Gastrocnemius medialis (tissue), 4 donors: ENCODE results near the gene MAG. TPM values are rescaled to one million over a fixed set of nuclear protein-coding genes. Genes with fewer than 3 reads are reported as not detected.

Experiments used
- ATAC-seq, 2 donors: fragments of 150-250 bp; one replicate each; pipeline ENCODE4 v1.9.1; 2016
- DNase-seq, 2 donors: peaks; one replicate each; pipeline ENCODE4 v3.0.0-alpha.2; 2019
- H3K27ac ChIP-seq, 4 donors: fragments of 200-600 bp; sonication (generic); 1 replicate in 1 of 4; 2 replicates in 3 of 4; pipeline ENCODE4 v1.5.1; 2016 to 2018; ENCODE audit warnings: mild to moderate bottlenecking in 2 of 4, moderate library complexity in 1 of 4
- H3K27me3 ChIP-seq, 3 donors: fragments of 200-600 bp; sonication (generic) in 2 of 3; 1 replicate in 1 of 3; 2 replicates in 2 of 3; pipeline versions ENCODE4 v1.5.1 to v1.6.0; 2016 to 2019; ENCODE audit warnings: mild to moderate bottlenecking in 1 of 3, moderate library complexity in 1 of 3
- H3K36me3 ChIP-seq, 2 donors: fragments of 200-600 bp; sonication (generic) in 1 of 2; one replicate each; pipeline ENCODE4 v1.5.1; 2017 to 2018
- H3K4me1 ChIP-seq, 2 donors: fragments of 200-600 bp; sonication (generic) in 1 of 2; one replicate each; pipeline ENCODE4 v1.5.1; 2016 to 2017; ENCODE audit warnings: mild to moderate bottlenecking in 2 of 2
- H3K4me3 ChIP-seq, 4 donors: fragments of 200-600 bp; sonication (generic) in 3 of 4; 1 replicate in 1 of 4; 2 replicates in 3 of 4; pipeline ENCODE4 v1.5.1; 2016 to 2019; ENCODE audit warnings: mild to moderate bottlenecking in 2 of 4
- H3K9me3 ChIP-seq, 3 donors: fragments of 200-600 bp; sonication (generic) in 2 of 3; 1 replicate in 1 of 3; 2 replicates in 2 of 3; pipeline ENCODE4 v1.5.1; 2016 to 2019
- CTCF ChIP-seq, 5 experiments: fragments of 450-650 bp in 3 of 5; fragments of 200-600 bp in 2 of 5; sonication (generic) in 2 of 5; IDR thresholded peaks in 4 of 5; conservative IDR thresholded peaks in 1 of 5; 1 replicate in 4 of 5; 2 replicates in 1 of 5; pipeline ENCODE4 v1.5.1; 2016 to 2019; ENCODE audit warnings: antibody characterized with exemption in 5 of 5, mild to moderate bottlenecking in 3 of 5, moderate library complexity in 3 of 5
- POLR2A ChIP-seq, 2 donors: fragments of 450-650 bp; IDR thresholded peaks; one replicate each; pipeline ENCODE4 v1.6.1; 2017; ENCODE audit warnings: antibody characterized with exemption in 2 of 2, mild to moderate bottlenecking in 2 of 2, moderate library complexity in 2 of 2
- in situ Hi-C, 4 donors: fragments of 200-750 bp; cut with MboI; loops; one replicate each; pipeline versions ENCODE4 v1.15.0 to v1.8.0; 2017; ENCODE audit warnings: low sequenced_read_pairs in 4 of 4
- intact Hi-C: fragments of 100-400 bp; cut with DNase I; formaldehyde crosslinking; loops from one replicate; pipeline ENCODE4 v1.15.1; 2023; ENCODE audit warnings: low total_unique reads
- total RNA-seq, 4 donors: library from RNA; depleted of rRNA; stranded (reverse); fragments of >200 nt; gene quantifications; one replicate each; pipeline versions ENCODE4 v1.1.0 to v1.2.3, GENCODE V29; 2016

MAG gene
- total RNA-seq, 4 donors from 2014 or later = 0.24 to 1.5 TPM; not detected in 2

DNA sequence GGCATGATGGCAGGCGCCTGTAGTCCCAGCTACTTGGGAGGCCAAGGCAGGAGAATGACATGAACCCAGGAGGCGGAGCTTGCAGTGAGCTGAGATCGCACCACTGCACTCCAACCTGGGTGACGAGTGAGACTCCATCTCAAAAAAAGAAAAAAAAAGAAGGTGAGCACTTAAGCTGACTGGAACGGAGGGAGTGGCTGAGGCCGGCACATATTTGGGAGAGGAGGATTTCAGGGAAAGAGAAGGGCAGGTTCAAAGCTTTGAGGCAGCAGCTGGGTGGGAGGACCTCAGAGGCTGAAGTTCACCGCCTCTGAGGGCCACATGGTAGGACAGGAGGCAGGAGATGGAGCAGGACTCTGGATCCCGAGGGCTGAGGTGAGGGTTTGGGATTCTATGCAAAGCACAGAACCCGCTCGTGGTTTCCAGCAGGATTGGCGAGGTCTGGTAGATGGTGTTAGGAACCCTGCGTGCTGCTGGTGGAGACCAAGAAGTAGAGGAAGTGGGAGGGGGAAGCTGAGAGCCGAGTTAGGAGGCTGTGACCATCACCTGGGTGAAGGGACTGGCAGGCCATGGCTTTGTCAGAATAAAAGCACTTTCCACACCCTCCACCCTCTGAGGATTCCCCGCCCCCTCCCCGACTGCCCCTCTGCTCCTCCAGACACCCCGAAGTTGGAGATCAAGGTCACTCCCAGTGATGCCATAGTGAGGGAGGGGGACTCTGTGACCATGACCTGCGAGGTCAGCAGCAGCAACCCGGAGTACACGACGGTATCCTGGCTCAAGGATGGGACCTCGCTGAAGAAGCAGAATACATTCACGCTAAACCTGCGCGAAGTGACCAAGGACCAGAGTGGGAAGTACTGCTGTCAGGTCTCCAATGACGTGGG, 45.4 kb downstream of the MAG start:
- no peaks in the 10 kb centered on the region for H3K36me3 ChIP-seq
- no peaks in the 10 kb centered on the region for H3K9me3 ChIP-seq
- intact Hi-C loops (no loop called here), in situ Hi-C loops (no loop called here)
- no peak overlapping the region for H3K4me3 ChIP-seq
- H3K27me3 ChIP-seq = peaks cover 0 to 2% (median 0%) of the 10 kb centered on the region in 3 donors
- TF ChIP-seq POLR2A (IDR thresholded peaks at IDR 0.05) = no peak
- no peak for TF ChIP-seq CTCF (IDR thresholded peaks at IDR 0.05 in 4 of 5, conservative IDR thresholded peaks at IDR 0.05 in 1 of 5)
- no peak for DNase-seq
- no peaks in the 10 kb centered on the region for H3K4me1 ChIP-seq
- ATAC-seq = no peak
- no peak overlapping the region for H3K27ac ChIP-seq

- no peaks in the 10 kb centered on the region for H3K4me1 ChIP-seq
- ATAC-seq = no peak
- in situ Hi-C loops = no loop called here
Measured at GRCh38 chr19:35337984-35338296, 46.0 kb downstream of the MAG start.

DNA sequence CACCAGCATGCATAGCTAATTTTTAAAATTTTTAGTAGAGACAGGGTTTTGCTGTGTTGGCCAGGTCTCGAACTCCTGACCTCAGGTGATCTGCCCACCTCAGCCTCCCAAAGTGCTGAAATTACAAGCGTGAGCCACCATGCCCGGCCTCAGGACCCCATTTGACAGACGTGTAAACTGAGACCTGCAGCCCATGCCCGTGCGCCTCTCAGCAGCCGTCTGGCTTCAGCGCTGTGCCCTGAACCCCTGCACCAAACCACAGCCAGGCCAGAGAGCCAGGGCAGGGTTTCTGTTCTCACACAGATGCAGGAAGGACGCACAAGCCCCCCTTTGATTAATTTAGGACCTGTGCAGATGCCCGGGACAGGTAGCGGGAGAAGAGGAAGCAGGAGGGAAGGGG, 48.5 kb downstream of the MAG start:
- in situ Hi-C loops (loop anchor here in 1 of 4 donors (10.0 kb wide), 1 partner anchor 154 kb away; the partner anchor contains the start of gene KRTDAP), intact Hi-C loops (no loop called here)
- H3K9me3 ChIP-seq = no peaks in the 10 kb centered on the region
- no peak for ATAC-seq
- H3K4me1 ChIP-seq = no peaks in the 10 kb centered on the region
- TF ChIP-seq CTCF (IDR thresholded peaks at IDR 0.05 in 4 of 5, conservative IDR thresholded peaks at IDR 0.05 in 1 of 5) (no peak), POLR2A (IDR thresholded peaks at IDR 0.05) (no peak)
- no peak overlapping the region for H3K27ac ChIP-seq
- H3K27me3 ChIP-seq = no peaks in the 10 kb centered on the region
- H3K4me3 ChIP-seq = no peak overlapping the region
- no peaks in the 10 kb centered on the region for H3K36me3 ChIP-seq
- no peak for DNase-seq

More at GRCh38 chr19:35337984-35338296, 46.0 kb downstream of the MAG start:
- peaks cover 0 to 2% (median 0%) of the 10 kb centered on the region in 3 donors for H3K27me3 ChIP-seq
- H3K36me3 ChIP-seq = no peaks in the 10 kb centered on the region
- no peak overlapping the region for H3K4me3 ChIP-seq
- TF ChIP-seq POLR2A (IDR thresholded peaks at IDR 0.05) (no peak), CTCF (IDR thresholded peaks at IDR 0.05 in 4 of 5, conservative IDR thresholded peaks at IDR 0.05 in 1 of 5) (no peak)
- no peak for DNase-seq
- H3K27ac ChIP-seq = no peak overlapping the region
- no peaks in the 10 kb centered on the region for H3K9me3 ChIP-seq
- intact Hi-C loops = no loop called here

GRCh38 chr19:35341006-35341405, 49.0 kb downstream of the MAG start:
- ATAC-seq = no peak
- no peaks in the 10 kb centered on the region for H3K36me3 ChIP-seq
- H3K27ac ChIP-seq = no peak overlapping the region
- H3K27me3 ChIP-seq = no peaks in the 10 kb centered on the region
- H3K4me3 ChIP-seq = no peak overlapping the region
- H3K4me1 ChIP-seq = no peaks in the 10 kb centered on the region
- TF ChIP-seq CTCF (IDR thresholded peaks at IDR 0.05 in 4 of 5, conservative IDR thresholded peaks at IDR 0.05 in 1 of 5) (no peak), POLR2A (IDR thresholded peaks at IDR 0.05) (no peak)
- H3K9me3 ChIP-seq = no peaks in the 10 kb centered on the region
- DNase-seq = no peak
- in situ Hi-C loops (loop anchor here in 1 of 4 donors (10.0 kb wide), 1 partner anchor 154 kb away; the partner anchor contains the start of gene KRTDAP), intact Hi-C loops (no loop called here)
